ENCODE results near the gene SMPD3.
"Not testable (repeated sequence)": the region's sequence is repeated elsewhere in the genome, so short reads cannot be mapped to it uniquely, and the experiment has no call there.

The SMPD3 gene

DNA sequence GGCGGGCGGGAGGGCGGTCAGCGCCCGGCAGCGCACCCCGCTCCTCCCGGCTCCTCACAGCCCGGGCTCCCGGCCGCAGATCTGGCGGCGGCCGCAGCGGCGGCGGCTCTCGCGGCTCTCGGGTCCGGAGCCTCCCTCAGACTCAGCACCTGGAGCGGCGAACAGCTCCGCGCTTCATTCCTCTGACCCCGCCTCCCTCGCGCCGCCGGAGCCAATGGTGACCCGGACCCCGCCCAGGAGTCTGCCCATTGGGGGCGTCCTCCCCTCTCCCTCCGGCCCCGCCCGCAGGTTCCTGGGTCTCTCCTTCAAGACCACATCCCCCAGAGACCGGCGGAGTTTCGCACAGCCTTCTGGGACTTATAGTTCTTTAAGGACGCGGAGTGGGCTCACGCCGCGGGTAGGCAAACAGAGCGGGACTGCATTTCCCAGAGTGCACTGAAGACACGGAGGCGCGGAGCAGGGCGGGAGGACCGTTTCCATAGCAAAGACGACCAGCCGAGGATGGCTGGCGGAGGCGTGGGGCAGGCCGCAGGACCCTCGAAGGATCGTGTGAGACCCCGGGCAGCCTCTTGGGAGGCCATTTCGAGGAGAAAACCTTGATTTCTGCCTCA, at the start of gene SMPD3:
TSS of gene SMPD3 (minus strand) at position 149 of the 611 bp plus-strand sequence. CDS start 76,327 bp downstream, outside the sequence.
- peak; percentile 97 for DNase-seq

- DNase-seq, result no peak
These were observed 48.4 kb upstream of the SMPD3 start for GRCh38 chr16:68496689-68497088.

GRCh38 chr16:68494261-68494660, 46.0 kb upstream of the SMPD3 start:
- DNase-seq, result not testable (repeated sequence)

DNA sequence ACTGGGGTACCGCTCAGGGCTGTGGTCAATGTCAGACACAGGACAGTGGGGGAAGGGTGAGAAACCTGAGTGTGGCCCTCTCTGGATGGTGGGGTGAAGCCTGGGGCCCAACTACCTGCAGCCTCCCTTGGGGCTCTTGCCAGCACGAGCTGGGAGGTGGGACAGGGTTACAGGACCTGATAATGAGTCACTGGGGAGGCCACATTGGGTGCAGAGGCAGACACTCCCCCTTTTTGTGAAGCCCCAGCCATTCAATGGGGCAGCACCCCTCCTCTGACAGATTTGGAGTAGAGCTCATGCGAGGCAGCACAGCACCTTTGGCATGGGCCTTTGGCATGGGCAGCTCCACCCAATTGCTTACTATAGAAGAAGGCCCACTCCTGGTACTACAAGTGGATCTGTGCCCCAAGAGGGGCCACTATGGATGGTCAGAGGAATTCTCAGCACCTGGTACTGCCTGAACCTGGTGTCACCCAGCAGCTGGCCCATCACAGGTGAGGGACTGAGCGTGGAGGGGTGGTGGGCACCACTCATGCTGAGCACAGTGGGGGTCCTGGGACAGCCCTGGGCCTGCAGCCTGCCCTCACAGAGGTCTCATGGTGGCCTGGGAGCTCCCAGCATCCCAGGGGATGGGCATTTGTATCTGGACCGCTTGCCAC, 45.2 kb upstream of the SMPD3 start:
- DNase-seq, result no peak

DNA sequence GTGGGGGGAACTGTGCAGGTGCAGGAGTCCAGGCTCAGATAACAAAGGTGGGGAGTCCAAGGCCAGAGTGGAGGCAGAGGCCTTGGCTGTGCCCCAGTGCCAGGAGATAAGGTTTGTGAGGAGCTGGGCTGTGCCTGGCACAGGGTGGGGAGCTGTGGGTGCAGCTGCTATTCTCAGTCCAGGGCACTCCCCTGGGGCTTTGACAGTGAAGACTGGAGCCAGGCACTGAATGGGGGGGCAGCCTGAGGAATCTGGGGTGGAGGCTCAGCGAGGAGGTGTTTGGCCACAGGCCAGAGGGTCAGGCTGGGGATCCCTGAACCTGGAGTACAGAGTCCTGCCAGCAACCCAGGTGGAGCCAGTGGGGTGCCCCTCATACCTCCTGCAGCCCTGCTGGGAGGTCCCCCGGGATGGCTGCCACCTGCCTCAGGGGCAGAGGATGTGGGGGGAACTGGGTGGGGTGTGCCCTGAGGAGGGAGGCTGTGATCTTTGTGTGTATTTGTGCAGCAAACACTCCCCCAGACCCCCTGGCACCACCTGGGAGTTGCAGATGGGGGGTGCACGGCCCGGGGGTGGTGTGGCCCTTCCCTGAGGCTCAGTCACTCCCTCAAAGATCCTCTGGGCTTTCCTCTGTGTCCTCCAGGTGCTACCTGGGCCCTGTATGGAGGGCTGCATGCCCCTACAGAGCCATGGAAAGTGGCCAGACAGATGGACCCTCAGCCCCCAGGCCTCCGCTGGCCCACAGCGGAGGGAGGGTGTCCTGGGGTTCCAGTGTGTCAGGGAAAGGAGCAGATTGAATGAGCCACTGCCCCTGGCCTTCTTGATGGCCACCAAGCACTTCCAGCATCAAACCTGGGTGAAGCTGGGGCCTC, 44.5 kb upstream of the SMPD3 start:
- DNase-seq, result no peak

DNA sequence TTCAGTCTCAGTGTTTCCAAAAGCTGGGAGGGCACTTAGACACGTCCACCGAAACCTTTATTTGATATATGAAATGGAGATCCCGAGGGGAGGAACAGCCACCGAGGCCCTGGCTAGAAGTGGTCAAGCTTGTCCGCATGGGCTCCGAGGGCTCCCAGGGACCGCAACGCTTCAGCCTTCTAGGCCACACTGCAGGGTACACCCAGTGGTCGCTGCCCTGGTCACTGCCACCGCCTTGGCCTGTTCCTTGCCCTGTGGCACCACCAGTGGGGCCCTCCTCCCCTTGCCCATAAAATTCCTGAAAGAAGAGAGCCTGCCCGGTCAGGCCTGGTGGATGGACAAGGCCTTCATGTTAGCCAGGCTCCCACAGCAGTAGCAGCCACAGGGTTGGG, 43.8 kb upstream of the SMPD3 start:
- no peak for DNase-seq

DNA sequence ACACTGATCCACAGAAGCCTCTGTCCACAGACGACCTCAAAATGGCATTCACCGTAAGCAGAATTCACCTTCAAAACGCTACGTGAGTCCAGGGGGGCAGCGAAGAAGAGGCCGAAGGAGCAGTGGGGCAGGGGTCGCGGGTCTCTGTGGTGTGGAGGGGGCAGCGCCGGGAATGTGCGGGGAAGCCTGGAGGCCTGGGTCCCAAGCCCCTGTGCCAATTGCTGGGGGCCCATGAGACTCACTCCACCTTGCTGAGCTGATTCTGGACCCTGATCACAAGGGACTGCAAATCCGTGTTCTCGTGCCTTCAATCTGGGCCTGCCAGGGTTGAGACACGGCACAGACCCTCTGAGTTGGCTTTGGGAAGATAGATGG, 43.3 kb upstream of the SMPD3 start:
- DNase-seq, result no peak

DNA sequence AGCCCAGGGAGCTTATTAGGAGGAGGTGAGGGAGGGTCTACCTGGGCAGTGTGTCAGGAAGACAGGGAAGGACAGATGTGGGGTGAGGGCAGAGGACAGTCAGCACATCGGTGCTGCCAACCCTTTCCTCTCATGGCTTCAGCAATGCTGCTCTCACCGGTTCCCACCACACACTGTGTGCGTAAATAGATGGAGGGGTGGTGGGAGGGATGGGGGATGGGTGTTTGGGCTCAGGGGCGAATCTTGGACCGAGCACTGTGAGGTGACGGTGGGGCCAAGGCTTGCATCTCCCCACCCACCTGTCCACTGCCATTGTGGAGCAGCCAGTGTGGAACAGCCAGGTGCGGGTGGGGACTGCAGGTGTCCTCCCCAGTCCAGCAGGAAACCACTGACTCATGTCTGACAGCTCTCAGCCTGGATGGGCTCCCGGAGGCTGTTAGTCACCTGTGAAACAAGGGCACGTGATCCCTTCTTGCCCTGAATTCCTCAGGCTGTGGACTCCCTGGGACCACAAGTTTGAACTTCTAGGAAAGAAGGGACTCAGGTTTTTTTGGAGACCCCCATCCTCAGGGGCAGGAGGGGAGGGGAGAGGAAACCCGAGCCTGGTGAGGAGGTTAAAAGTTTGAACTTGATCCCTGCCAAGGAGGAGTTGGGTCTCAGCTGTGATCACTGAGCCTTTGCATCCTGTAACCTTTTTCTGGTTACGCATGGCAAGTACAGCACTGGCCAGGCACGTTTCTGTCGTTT, 42.7 kb upstream of the SMPD3 start:
- DNase-seq, result no peak

DNA sequence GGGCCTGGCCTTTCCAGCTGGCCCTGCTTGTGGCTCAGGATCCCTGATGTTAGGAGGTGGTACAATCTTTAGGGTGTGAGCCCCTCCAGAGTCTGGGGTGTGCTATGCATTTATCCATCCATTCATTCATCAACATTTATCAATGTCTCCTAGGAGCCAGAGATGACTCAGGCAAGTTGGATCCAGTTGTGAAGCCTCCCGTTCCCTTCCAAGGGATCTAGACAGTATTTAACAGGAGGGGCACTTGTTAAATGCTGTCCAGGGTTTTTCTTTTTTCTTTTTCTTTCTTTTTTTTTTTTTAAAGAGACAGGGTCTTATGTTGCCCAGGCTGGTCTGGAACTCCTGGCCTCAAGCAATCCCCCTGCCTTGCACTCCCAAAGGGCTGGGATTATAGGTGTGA, 42.0 kb upstream of the SMPD3 start:
- no peak for DNase-seq

GRCh38 chr16:68488554-68488953, 40.2 kb upstream of the SMPD3 start:
- DNase-seq, result no peak

DNA sequence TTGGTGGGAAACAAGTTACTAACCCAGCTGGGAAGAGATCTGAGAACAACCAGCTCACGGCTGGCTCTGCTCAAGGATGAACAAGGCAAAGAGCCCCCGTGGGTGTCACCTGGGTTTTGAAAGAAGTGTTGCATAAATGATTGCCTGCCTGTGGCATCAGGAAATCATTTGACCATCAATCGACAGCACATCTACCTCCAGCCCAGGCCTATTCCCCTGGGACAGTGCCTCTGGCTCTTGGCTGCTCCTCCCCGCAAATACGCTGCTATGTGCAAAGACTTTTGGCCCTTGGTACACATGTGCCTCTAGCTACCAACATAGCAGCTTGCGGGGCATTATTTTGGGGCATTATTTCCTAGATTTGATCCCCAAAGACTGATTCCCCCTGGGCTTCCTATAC, 39.4 kb upstream of the SMPD3 start:
- no peak for DNase-seq

GRCh38 chr16:68487203-68487514, 38.9 kb upstream of the SMPD3 start:
- DNase-seq, result no peak

- DNase-seq, result no peak
These were observed 38.3 kb upstream of the SMPD3 start for GRCh38 chr16:68486502-68487202.

- DNase-seq, result peak; percentile 13
These were observed 33.3 kb upstream of the SMPD3 start for GRCh38 chr16:68481636-68482035.

DNA sequence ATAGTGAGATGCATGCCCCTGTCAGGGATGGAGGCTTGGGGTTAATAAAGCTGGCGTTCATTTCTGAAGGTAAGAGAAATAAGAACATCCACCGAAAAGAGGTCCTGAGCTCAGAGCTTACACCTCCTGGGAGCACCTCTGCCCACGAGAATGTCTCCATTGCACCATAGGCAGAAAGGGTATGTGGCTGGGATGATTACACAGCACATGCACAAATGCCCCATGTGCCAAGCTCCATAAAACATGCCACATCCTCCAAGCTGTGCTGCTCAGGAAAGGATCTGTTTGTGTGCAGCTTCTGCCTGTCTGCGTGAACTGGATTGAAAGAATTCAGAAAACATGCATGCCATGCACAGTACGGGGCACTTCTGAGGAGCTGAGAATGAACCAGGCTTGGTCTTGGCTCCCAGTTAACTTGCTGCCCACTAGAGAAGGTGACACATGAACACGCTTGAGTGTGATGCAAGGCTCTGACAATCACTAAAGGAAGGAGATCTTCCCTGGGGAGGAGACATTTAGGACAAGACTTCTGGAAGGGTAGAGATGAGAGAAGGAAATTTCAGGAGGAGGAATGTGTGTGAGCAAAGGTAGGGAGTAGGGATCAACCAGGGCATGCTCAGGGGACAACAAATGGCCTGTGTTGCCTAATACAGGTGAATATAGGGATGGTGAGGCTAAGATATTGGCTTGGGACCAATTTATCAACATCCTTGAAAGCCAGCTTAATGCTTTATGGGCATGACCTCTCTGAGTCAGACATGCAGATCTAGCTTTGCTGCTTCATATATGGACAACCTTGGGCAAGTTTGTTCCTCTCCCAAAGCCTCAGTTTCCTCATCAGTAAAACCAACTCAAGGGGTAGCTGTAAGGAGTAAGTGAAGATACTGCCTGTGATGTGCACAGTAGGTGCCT, 32.0 kb upstream of the SMPD3 start:
- no peak for DNase-seq

- DNase-seq, result no peak
These were observed 31.0 kb upstream of the SMPD3 start for GRCh38 chr16:68479271-68479670.

DNA sequence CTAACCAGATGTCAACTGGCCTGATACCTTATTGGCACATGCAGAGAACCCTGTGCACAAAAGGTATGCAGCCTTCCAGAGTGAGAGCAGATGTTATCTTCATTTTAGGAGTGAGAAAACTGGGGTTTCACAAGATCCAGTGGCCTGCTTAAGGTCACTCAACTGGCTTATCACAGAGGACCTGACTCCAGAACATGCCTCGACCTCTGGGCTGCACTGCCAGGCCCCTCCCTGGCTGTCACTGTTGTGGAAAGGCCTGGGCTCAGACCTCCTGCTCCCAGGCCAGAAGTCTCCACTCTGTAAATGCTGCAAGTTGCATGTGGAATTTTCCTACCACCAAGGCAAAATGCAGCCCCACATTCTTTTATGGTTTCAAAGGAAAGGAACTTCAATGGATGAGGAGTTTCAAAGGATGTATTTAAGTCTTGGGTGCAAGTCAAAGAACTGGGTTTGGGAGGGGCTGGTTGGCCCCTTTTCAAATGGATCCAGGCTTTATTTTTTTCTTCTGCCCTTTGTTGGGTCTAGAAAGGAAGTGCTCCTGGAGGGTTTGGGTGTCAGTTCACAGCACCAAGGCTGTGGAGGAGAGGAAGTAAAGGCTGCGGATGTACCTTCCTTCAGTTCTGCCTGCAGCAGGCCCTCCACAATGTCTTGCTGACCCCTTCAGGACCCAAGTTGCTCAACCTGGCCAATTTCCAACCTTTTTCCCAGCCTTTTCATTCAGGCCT, 30.4 kb upstream of the SMPD3 start:
- DNase-seq, result no peak

- no peak for DNase-seq
These were observed 26.8 kb upstream of the SMPD3 start for GRCh38 chr16:68475071-68475470.

DNA sequence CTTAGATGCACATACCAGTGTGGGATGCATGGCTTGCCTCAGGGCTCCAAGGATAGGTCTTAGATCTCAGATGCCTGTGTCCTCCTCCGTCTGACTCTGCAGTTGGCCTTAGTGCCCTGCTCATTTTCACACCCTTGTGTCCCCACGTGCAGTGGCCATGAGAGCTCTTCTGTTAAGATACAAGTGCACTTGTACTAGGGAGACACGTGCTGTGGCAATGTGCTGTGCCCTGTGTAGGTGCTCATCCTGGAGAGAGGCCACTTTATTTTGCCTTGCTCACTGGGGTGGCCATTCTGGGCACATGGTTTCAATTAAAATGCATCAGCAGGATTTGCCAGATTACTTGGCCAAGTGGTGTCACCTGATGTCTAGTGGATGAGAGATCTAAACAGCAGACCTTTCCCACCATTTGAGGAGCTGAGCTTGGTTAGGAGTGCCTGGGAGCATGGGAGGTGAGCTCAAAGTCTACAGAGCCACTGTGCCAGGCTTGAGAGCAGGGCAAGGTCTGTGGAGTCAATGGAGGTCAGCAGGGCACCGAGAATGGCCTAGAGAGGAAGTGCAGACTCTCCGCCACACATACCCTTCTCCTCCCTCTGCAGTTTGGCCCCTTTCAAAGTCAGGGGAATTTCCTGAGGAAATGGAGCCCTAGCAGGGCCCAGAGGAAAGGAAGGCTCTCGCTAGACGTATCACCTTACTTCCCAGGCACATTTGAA, 25.2 kb upstream of the SMPD3 start:
- no peak for DNase-seq

- DNase-seq, result no peak
These were observed 24.3 kb upstream of the SMPD3 start for GRCh38 chr16:68472581-68472980.

Measured in OCI-M1 (cell line).